OCI-LY1 (cell line): ENCODE measurements around the gene RNF144B.

Experiments used
- EZH2 ChIP-seq: fragments of 200-600 bp; sonication (generic), shearing (Covaris generic); IDR thresholded peaks from 2 replicates; pipeline ENCODE4 v1.8.0; 2017; ENCODE audit warnings: borderline replicate concordance, mixed run types, mild to moderate bottlenecking, antibody characterized with exemption, low read length, moderate library complexity, mixed read lengths
- TF ChIP-seq, protein P1 (sequence below): fragments of 200-600 bp; sonication (generic), shearing (Covaris generic); IDR thresholded peaks from 2 replicates; pipeline ENCODE4 v1.5.1; 2017; ENCODE audit warnings: mild to moderate bottlenecking, antibody characterized with exemption, low read length, moderate library complexity, mixed read lengths

DNA sequence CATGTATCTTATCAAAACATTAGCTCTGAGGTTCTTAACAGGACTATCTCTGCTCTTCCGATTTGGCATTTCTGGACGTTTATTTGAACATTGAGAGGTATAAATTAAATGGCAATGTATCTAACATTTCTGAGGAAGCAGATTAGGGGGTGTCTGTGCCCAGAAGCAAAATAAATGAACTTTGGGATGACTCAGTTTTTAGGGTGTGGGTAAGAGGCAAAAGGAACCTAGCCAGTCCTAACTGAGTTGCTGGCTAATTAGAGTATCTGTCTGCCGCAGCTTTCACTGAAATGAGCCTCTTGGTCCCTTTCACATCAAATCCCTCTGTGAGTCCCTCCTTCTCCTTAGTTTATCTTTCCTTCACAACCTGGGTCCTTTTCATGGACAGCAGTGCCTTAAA lies 1.1 kb downstream of the RNF144B start:
- TF ChIP-seq, protein P1, sequence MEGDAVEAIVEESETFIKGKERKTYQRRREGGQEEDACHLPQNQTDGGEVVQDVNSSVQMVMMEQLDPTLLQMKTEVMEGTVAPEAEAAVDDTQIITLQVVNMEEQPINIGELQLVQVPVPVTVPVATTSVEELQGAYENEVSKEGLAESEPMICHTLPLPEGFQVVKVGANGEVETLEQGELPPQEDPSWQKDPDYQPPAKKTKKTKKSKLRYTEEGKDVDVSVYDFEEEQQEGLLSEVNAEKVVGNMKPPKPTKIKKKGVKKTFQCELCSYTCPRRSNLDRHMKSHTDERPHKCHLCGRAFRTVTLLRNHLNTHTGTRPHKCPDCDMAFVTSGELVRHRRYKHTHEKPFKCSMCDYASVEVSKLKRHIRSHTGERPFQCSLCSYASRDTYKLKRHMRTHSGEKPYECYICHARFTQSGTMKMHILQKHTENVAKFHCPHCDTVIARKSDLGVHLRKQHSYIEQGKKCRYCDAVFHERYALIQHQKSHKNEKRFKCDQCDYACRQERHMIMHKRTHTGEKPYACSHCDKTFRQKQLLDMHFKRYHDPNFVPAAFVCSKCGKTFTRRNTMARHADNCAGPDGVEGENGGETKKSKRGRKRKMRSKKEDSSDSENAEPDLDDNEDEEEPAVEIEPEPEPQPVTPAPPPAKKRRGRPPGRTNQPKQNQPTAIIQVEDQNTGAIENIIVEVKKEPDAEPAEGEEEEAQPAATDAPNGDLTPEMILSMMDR: no peak
- no peak for TF ChIP-seq EZH2
